ENCODE data around the gene CAPN5.

CAPN5 gene

DNA sequence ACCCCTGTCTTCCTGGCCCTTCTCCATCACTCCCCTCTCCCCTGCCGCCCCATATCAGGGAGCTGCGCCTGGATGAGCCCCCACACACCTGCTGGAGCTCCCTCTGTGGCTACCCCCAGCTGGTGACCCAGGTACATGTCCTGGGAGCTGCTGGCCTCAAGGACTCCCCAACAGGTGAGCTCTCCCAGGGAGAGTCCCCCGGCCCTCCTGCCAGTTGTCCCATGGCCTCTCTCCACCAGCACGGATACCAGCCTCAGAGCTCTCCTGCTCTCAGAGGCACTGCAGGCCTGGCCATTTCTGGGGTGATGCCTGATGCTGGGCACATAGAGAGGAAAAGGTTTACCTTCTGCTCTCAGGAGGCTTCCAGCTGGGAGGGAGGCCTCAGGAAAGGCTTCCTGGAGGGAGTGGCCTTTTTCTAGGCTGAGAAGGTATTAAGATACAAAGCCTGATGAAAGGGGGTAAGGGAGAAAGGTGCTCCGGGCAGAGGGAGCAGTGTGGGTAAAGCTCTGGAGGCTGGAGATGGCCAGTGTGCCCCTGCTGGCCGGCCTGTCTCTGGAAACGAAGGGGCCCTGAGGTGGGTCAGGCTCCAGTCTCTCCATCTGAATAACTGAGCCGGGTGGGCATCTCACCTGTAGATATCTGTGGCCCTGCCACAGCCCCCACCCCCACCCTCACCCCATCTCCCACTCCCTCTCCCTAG lies 55.3 kb downstream of the CAPN5 start:
- no peak for DNase-seq

DNA sequence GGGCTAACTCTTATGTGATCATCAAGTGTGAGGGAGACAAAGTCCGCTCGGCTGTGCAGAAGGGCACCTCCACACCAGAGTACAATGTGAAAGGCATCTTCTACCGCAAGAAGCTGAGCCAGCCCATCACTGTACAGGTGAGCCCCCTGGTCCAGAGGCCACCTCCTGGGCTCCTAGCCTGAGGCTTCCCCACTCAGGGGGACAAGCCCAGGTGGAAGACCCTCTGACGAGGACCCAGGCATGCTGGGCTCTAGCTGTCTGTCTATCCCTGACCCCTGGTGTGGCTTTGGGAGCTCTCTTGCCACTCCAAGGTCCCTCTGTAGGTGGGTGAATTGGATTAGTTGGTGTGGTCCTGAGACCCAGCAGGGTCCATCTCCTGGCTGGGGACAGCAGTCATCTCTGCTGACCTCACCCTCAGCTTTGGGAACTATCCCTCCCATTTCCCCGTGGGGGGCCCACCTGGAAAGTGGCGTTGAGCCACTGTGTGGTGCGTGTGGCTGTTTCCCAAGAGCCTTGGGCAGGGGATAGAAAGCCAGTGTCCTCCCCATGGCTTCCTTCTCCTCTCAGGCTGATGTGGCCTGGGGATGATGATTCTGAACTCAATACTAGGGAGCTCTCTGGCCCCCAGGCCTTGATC lies 55.9 kb downstream of the CAPN5 start:
- no peak for DNase-seq

DNA sequence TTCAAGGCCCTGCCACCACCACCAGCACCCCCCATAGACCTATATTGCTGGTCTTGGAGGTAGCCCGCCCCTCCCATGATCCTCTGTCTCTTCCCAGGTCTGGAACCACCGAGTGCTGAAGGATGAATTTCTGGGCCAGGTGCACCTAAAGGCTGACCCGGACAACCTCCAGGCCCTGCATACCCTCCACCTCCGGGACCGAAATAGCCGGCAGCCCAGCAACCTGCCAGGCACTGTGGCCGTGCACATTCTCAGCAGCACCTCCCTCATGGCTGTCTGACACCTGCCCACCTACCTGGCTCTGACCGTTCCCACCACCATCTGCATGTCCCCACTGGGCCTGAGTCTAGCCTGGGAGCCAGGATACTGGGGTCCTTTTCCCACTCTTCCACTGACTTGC lies 56.8 kb downstream of the CAPN5 start:
- no peak for DNase-seq

DNA sequence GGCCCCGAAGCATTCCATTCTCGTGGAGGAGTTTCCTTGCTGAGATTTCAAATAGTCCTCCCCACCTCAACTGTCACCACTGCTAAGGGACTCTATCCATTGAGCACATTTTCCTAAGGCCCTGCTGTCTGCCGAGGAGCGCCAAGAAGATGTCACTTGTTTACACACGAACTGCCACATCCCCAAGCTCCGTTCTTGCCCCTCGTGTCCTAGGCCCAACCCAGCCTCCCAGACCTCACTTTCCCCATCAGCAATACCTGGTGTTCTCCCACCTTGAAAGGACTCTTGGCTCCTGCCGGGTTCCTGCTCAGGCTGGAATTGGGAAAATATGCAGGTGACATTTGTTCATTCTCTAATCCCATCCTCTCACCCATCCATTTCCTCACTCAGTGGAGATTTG lies 57.3 kb downstream of the CAPN5 start:
- no peak for DNase-seq

DNA sequence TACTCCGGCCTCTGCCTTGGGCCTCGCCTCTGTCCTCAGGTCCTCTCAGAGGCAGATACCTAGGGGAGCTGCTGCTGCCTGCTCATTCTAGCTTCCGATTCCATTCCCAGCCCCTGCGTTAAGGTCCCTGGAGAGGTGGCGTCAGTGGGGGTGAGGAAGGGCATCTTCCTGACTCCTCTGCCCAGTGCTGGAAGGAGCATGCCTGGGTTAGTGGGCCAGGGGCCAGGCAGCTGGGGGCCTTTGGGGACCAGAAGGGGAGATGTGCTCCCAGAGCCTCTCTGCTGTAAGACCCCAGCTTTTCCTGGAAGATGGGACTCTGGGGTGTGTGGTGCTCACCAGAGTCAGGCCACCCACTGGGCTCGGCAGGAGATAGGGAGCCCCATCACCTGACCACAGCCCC lies 57.7 kb downstream of the CAPN5 start:
- DNase-seq = no peak

DNA sequence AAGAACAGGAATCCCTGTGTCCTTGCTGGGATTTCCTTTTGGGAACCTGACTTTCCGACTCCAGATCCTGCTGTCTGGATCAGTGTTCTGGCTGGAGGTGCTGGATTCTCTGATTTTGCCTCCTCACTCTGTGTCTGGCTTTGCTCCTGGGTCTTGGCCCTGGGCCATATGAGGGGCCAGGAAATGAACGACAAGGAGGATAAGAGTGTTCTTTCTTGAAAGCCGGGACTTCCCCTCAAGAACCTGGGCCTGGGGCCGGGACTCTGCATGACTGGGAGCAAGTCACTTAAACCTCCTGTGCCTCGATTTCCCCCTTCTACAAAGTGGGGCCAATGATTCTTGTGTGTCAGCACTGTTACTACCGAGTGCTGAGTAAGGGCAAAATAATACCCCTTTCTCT lies 58.4 kb downstream of the CAPN5 start:
- no peak for DNase-seq

DNA sequence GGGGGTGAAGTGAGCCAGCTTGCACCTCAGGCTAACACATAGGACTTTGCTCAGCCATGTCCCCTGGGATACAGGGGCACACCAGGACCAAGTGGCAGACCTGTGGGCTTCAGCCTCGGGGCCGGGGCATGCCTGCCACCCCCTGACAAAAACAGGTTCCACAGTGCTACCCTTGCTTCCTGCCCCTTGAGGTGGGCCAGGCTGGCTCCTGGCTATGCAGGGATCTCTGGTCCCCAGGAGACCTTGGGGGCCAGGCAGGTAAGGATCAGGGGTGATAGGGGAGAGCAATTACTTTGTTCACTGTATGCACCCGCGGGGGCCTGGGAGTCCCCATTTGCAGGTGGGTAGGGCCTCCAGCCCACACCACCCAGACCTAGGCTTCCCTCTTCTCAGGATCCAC lies 58.9 kb downstream of the CAPN5 start:
- no peak for DNase-seq

DNA sequence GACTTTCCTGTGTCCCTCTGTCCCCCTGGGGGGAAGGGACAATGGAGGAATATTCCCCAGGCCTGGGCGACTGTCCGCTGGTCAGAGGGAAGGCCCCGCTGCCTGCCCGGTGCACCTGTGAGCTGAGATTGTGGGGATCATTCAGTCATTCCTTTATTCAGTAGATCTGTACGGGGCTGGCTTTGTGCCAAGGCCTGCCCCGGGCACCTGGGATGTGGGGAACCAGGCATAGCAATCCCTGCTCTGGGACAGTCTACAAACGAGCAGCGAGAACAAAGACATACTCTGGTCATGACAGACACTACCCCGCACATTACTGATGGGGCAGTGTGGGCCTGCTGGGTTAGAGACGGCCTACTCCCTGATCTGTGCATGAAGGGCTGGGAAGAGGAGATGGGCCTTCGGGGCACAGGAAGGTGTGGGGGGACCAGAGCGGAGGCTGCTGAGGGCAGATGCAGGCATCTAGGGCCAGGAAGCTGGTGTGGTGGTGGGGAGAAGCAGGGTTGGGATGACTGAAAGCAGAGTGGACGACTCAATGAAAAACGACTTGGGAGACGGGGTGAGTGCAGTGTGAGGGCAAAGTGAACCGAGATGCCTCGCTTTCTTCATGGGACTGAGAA lies 59.5 kb downstream of the CAPN5 start:
- no peak for DNase-seq

DNA sequence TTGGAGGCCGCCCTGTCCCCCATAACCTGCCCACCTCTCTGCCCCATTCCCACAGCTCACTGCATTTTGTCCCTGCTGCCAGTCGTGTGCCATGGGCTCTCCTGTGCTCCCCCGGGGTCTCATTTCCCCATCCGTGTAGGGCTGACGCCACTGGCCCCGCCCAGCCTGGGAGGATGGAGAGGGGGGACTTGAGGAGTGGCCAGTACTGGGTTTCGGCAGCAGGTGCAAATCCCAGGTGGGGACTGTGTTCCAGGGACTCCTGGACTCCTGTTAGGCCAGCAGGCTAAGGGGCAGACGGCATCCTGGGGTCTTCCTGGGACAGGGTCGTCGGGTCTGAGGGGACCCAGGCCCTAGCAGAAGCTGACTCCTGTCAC lies 60.1 kb downstream of the CAPN5 start:
- no peak for DNase-seq

DNA sequence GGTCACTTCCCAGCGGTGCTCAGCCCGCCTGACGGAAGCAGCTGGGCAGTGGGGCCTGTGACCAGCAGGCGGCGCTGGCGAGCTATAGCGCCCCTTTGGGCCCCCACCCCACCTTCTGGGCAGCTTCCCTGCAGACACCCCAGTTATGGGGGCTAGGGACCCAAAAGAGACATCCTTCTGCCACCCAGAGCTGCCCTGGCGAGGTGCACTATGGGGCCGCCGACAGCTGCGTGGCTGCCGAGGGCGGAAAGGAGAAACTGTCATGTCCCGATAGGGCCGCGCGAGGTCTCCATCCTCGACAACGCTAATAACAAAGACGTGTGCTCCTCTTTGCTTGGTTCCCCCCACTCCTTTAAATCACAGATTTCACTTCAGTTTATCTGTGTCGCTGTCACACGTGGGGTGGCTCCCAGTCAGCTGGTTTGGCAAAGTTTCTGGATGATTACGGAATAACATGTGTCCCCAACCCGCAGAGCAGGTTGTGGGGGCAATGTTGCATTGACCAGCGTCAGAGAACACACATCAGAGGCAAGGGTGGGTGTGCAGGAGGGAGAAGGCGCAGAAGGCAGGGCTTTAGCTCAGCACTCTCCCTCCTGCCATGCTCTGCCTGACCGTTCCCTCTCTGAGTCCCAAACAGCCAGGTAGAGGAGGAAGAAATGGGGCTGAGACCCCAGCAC lies 60.6 kb downstream of the CAPN5 start:
- DNase-seq = peak; percentile 63

DNA sequence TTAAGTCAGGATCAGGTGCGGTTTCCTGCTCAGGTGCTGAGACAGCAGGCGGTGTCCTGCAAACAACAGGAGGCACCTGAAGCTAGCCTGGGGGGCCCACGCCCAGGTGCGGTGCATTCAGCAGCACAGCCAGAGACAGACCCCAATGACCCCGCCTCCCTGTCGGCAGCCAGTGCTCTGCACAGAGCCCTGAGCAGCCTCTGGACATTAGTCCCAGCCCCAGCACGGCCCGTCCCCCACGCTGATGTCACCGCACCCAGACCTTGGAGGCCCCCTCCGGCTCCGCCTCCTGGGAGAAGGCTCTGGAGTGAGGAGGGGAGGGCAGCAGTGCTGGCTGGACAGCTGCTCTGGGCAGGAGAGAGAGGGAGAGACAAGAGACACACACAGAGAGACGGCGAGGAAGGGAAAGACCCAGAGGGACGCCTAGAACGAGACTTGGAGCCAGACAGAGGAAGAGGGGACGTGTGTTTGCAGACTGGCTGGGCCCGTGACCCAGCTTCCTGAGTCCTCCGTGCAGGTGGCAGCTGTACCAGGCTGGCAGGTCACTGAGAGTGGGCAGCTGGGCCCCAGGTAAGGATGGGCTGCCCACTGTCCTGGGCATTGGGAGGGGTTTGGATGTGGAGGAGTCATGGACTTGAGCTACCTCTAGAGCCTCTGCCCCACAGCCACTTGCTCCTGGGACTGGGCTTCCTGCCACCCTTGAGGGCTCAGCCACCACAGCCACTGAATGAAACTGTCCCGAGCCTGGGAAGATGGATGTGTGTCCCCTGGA lies 61.3 kb downstream of the CAPN5 start, which contains the start of gene MYO7A:
MYO7A (plus strand) TSS at position 327 of the 772 bp plus-strand sequence. CDS start 2,389 bp downstream, outside the sequence.
- no peak for DNase-seq

DNA sequence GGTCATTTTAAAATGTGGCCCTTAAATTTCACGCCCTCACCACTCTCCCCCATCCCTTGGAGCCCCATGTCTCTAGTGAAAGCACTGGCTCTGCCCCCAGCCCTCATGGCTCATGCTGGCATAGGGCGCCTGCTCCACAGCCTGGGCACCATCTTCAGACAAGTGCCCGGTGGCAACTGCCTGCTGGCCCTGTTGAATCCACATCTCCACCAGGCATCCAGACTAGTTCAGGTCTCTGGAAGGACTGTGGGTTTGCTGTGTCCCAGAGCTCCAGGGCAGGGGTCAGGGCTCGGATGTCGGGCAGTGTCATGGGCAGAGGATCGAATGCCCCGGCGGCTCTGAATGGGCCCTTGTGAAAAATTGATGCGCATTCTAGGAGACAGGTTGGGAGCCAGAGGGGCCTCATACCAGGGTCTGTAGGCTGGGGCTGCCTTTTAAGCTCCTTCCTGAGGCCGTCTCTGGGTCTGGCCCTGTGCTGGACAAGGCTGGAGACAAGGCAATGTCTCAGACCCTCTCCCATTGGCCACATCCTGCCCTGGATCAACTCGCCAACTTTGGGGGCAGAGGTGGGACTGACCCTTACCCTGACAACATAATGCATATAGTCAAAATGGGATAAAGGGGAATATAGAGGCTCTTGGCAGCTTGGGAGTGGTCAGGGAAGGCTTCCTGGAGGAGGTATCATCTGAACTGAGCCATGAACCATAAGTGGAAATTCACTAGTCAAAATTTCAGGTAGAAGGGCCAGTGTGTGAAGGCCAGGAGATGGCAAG lies 62.5 kb downstream of the CAPN5 start:
- no peak for DNase-seq

DNA sequence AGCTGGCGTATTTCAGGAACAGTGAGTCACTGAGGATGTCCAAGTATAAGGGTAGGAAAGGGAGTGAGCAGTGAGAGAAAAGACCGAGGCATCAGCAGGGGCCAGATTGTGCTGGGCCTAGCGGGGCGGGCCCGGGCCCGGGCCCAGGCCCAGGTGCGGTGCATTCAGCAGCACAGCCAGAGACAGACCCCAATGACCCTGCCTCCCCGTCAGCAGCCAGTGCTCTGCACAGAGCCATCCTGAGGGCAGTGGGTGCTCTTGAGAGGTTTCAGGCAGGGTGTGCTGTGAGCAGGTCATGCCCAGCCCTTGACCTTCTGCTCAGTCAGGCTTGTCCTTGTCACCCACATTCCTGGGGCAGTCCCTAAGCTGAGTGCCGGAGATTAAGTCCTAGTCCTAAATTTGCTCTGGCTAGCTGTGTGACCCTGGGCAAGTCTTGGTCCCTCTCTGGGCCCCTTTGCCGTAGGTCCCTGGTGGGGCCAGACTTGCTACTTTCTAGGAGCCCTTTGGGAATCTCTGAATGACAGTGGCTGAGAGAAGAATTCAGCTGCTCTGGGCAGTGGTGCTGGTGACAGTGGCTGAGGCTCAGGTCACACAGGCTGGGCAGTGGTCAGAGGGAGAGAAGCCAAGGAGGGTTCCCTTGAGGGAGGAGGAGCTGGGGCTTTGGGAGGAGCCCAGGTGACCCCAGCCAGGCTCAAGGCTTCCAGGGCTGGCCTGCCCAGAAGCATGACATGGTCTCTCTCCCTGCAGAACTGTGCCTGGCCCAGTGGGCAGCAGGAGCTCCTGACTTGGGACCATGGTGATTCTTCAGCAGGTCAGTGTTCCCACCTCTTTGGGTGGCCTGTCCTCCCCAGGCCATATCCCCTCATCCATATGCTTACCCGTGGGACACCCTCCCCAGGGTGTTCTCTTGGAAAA lies 63.3 kb downstream of the CAPN5 start:
- no peak for DNase-seq

DNA sequence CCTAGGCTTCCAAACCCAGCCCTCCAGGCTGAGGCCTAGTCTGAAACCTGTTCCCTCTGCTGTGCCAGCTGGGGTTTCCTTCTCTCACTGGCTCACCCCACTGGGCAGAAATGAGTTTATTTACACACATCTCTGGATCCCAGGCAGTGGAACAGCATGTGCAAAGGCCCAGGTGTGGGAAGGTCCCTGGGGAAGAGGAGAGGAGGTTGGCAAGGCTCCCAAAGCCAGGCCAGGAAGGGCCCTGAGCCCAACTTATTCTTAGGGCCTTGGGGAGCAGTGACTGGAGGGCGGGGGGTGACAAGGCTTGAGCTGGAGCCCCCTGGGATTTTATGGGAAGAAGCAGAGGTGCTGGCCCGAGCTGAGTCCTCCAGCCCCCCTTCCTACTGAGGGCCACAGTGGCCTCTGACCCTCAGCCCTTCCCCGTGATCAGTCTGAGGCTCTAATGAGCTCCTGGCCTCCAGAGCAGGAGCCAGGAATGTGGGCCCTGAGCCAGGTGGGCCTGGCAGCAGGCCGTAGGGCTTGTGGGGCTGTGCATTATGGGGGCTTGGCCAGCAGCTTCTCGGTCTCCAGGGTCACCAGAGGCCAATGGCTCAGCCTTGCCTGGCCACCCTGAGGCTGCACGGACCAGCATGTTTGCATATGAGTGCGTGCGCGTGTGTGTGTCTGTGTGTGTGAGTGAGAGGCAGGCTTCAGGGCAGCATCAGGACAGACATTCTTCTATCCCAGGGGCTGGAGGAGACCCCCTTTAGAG lies 64.2 kb downstream of the CAPN5 start:
- no peak for DNase-seq

DNA sequence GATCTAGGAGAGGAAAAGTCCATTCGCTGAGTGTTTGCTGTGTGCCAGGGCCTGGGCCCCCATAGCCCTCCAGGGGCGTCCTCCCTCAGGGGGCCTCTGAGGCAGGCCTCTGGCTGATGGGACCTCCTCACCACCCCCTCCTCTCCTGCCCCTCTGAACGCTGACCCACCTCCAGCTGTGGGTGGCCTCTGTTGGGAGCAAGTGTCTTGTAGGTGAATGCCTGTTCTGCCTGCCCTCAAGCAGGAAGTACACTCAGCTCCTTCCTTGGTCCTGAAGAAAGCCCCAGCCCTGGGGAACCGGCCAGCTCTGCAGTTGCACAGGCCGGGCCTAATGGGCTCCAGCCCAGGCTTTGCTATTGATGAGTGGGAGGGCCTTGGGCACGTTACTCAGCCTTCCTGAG lies 64.8 kb downstream of the CAPN5 start:
- no peak for DNase-seq

DNA sequence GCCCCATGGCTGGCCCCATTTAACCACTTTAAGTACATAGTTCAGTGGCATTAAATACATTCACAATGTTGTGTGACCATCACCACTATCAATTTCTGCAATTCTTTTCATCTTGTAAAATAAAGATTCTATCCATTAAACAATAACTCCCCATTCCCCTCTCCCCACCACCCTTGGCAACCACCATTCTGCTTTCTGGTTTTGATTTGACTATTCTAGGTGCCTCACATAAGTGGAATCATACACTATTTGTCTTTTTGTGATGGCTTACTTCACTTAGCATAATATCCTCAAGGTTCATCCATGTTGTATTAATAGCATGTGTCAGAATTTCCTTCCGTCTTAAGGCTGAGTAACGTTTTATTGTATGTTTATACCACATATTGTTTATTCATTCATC lies 68.3 kb downstream of the CAPN5 start:
- no peak for DNase-seq

DNA sequence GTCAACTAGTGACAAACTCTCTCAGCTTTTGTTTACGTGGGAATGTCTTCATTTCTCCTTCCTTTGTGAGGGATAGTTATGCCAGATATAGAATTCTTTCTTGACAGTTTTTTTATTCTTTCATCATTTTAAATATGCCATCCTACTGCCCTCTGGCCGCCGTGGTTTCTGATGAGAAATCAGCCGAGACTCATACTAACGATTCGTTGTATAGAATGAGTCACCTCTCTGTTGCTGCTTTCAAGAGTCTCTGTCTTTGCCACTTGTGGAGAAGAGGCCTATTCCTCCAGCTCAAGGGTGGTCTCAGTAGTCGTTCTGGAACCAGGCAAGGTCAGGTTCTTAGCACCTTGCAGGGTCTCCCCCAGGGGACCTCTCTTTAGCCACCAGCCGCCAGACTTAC lies 69.3 kb downstream of the CAPN5 start:
- no peak for DNase-seq

DNA sequence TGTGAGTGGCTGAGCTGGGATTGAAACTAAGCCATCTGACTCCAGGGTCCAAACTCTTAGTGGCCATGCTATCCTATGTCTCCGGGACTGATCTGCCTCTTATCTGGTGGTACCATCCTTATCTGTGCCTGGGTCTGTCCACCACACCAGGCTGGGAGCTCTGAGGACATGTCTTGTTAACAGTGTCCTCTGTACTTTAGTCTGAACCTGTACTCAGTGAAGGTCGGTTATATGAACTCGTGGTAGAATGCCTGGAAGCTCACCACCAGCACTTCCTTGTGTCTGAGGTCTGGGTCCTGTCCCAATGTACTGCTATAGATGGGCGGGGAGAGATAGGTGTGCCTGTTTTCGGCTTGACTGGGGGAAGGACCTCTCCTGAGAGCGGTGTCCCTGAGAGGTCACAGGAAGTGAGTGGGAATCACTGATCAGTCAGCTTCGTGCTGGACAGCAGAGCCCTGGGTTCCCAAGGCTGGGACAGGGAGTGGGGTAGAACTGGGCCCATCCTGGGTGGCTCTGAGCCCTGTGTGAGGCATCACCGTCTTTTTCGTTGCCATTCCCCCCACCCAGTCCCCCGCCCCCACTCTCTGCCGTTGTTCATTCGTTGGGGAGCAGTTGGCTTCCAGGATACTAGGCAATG lies 70.1 kb downstream of the CAPN5 start:
- DNase-seq = no peak

DNA sequence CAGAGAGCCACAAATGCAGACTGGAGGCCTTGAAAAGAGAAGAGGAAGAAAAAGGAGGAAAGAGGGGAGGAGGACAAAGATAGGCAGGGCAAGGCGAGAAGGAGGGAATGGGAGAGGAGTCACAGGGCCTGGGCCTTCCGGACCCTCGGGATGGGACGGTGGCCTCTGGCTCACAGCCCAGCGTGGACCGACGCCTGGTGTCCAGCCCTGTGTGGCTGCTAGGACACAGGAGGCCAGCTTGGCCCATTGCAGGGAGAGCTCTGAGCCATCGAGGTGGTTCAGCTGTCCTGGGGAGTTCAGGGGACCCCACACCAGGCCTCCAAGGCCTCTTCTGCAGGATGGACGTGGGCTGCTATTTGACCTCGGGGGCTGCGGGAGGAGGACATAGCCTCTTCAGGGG lies 70.7 kb downstream of the CAPN5 start:
- no peak for DNase-seq

DNA sequence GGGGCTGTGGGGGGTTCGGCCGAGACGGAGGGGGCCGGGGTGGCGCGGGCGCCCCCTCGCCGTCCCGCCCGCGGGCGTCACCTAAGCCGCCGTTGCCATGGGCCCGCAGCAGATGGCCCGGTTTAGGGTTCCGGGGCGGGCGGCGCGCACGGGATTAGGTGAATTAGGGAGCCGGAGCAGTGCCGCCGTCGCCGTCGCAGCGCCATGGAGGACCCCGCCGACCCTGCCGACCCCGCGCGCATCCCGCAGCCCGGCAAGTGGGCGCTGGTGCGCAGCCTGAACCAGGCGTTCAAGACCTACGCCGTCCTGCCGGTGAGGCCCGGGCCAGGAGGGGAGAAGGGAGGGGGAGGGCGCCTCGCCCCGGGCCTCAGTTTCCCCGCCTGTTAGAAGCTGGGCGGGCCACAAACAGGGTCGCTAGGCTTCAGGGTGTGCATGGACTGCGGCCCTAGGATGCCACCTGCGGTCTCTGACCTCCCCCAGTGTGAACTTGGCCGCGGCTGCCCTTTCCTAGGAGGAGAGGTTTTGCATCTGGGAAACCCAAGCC lies 71.4 kb downstream of the CAPN5 start:
- no peak for DNase-seq
